Activated gamma-delta T cell (primary cell): ENCODE data around the gene ASCC1.

ENCODE experiments used
- DNase-seq: peaks from one replicate; lab custom pipeline; 2025; lab: John Stamatoyannopoulos, UW

Gene ASCC1

DNA sequence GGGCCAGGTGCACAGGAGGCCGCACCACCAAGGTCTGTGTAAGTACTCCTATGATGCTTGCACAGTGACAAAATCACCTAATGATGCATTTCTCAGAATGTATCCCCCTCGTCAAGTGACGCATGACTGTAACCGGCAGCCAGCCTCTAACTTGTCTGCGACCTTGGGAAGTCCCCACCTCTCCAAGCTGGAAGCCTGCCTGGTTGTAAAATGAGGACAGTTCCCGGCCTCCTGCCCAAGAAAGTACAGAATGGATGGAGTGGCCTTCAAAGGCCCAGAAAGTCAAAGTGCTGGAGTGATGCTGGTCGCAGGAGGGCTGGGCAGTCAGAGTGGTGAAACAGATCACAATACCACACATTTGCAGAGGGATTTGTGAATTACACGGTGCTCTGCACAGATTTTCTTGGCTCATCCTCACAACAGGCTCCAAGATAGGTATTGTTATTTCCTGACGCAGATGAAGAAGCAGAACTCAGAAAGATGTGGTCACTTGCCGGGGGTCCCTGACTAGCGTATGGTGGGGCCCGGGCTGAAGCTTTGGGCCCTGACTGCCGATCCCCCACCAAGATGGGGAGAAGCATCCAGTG is 150.5 kb downstream of the ASCC1 start:
- DNase-seq, result no peak

DNA sequence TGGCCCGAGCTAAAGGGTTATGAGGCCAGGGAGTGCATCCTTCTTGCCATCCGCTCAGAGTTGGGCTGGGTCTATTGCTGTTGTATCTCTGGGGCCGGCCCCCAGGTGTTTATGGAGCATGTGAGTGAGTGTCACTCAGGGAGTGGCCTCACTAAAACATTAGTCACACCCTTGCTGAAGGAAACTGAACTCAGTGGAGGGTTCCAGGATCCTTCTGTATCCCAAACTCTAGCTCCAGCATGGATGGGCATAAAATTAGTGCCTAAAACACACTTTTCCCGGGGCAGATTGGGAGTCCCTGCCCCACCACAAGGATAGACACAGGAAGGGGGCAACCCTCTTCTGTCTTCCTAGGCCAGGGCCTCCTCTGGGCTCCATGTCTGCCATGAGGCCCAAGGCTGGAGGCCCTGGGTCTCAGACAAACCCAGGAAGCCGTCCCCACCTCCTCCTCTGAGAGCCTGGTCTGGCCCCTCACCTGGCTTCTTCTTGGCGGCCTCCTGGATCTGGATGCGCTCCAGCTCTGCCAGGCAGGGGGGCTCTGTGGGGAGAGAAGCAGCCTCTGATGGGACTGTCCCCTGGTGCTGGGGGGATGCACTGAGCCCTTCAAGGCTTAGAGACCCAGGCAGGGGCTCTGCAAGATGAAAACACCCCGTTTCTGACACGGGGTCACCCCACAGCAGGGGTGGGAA is 152.2 kb downstream of the ASCC1 start:
- no peak for DNase-seq

DNA sequence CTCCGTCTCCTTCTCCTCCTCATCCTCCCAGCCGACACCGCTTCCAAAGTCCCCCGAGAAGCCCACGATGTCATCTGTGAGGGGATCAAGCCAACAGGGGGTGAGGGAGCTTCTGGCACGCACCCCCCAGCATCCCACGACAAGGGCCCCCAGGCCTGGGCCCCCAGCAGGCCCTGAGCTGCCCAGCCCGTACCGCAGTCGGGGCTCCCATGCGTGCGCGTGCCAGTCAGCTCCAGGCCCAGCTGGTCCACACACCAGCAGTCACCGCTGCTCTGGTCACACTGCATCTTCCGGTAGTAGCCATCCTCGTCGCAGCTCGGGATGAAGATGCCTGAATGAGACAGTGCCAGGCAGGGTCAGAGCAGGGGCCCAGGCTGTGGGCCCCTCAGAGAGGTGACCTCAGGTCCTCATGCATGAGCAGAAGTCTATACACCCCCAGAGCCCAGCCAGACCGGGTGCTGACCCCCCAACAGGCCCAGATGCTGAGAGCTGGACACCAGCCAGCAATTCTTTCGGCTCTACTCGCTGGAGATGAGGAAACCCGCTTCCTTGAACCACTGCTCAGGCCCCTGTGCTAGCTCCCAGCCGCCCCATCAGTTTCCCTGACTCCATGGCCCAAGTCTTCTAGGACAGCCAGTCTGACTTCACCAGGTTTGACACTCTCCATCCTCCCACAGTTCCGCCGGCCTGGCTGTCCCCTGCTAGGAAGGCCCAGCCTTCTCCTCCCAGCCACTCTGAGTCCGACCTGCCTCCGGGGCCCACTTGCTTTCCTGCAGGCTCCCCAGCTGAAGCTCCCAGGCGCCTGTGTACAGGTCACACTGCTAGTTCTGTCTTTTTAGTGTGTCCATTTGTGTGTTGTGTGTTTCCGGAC is 153.0 kb downstream of the ASCC1 start:
- DNase-seq, result no peak

DNA sequence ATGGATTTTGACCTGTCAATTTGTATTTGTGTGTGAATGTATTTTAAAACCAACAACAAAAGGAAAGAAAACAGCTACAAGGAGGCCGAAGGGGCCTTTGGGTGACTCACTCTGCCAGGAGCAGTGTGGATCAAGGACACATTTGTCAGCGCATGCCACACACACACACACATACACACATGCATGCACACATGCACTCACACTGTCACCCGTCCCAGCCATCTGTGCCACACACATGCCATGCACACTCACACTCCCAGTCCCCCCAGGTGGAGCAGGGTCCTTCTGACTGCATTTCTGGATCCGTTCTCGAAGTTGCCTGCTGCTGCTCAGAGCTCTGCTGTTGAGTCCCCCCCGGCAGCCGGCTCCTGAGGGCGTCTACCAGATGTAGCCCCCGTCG is 153.7 kb downstream of the ASCC1 start:
- no peak for DNase-seq

DNA sequence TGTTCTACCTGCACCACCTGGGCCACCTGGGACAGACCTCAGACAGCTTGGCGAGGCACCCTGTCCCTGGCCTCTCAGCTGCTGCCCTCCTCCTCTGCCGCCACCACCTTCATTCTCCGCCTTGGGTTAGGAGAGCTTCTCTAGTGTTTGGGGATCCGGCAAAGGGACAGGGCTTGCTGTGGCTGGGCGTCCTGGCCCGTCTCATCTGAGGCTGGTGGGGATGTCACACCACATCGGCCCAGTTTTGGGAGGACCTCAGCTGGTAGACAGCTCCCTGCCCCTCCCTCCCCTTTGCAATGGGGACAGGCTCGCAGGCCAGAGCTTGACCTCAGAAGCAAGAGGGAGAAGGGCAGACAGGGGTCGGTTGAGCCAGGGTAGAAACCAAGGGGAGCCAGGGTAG is 154.1 kb downstream of the ASCC1 start:
- DNase-seq, result no peak

DNA sequence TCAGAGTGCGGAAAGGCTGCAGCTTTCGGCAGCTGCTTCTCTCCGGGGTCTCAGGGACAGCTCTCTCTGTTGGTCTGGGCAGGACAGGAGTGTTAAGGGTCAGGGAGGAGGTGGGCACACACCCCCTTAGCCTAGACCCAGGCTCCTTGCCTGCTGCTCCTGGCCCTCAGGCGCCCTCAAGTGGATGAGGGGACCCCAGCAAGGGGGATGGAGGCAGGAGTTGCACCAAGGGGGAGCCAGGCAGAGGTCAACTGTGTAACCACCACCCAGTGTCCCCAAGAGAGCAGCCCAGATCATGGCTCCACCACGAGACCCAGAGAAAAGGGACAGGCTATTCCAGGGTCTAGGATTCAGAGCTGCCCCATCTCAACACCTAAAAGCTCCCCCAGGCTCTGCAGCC is 154.6 kb downstream of the ASCC1 start:
- DNase-seq, result no peak

DNA sequence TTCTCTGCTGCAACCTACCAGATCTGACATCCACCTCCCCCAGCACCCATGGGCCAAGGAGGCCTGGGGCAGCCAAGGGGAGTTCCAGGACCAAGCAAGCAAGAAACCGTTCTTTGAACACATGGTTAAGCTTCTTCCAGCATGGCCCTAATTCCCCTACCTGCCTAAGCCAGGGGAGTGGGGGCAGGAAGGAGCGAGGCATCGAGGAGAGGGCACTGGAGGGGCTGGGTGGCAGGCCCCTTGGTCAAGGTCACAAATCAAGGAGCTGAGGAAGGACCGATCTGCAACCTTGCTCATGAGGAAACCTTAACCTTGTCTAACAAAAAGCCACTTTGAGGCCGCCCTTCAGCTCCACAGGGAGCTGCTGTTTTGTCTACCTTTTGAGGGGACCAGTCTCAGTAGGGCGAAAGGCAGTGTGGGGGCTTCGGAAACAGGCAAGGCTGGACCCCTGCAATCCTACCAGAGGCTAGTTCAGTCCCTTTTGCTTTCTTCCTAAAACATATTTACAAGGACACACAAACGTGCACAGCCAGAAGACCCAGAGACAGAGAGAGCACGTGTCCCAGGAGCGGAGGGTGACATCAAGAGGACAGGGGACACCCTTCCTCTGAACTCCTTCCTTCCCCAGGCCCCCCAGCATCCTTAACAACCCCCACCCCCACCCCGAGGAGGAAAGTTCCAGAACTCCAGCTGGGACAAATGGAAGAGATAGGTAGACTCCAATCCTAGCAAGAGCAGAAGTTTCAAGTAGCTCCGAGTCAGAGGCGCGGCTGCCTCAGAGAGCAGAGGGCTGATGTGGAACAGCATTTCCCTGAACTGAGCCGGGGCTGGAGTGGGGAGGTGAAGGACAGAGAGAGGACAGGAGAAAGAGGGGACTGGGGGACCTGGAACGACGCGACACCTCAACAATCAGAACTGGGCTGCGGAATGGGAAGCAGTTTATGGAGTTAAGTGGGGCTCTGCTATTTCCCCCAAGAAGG is 155.9 kb downstream of the ASCC1 start:
- DNase-seq, result no peak

DNA sequence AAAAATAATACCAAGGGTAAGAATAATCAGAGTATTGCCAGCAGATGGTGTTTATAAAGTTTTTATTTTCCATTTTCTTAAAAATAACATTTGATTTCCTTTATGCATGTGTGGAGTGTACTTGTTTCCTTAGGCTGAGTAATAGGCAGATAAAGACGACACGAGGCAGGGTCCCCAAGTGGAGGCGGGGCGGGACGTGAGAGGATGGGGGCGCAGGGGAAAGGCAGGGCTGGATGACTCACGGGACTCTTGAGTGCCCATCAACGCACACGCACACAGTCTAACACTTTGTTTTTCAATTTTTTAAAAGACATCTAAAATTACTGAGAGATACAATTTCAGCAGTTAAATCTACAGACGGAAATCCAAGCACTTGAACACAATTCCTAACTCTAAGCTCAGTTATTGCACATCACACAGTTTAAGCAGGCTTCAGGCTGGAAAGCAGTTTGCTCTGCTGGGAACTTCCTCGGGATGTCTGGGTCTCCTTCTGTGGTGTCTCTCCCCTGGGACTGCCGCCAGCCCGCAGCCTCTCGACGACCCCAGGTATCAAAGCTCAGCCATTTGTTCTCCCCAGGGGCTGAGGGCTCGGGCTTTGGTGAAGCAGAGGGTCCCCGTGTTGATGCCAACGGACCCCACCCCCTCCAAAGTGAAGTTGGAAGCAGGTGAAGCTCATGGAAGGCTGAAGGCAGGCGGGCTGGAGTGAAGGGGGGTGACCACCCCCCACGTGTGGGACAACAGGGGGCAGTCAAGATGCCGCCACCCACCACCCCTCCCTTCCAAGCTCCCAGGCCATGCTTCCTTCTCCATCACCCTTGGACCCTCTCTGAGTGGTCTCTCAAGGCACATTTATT is 156.9 kb downstream of the ASCC1 start:
- no peak for DNase-seq

DNA sequence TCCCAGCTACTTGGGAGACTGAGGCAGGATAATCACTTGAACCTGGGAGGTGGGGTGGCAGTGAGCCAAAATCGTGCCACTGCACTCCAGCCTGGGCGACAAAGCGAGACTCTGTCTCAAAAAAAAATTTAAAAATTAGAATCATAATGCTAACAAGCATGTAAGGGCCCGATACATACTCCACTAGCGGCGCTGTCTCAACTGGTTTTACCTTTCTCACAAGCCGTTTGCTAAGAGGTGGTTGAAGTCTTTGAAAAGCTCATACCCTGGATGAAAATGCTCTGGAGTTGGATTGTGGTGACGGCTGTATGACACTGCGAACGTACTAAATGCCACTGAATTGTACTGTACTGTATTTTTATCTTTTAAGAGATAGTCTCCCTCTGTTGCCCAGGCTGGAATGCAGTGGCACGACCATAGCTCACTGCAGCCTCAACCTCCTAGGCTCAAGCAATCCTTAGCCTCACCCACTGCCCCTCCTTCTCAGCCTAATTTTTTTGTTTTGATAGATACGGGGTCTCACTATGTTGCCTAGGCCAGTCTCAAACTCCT is 157.7 kb downstream of the ASCC1 start:
- DNase-seq, result no peak

DNA sequence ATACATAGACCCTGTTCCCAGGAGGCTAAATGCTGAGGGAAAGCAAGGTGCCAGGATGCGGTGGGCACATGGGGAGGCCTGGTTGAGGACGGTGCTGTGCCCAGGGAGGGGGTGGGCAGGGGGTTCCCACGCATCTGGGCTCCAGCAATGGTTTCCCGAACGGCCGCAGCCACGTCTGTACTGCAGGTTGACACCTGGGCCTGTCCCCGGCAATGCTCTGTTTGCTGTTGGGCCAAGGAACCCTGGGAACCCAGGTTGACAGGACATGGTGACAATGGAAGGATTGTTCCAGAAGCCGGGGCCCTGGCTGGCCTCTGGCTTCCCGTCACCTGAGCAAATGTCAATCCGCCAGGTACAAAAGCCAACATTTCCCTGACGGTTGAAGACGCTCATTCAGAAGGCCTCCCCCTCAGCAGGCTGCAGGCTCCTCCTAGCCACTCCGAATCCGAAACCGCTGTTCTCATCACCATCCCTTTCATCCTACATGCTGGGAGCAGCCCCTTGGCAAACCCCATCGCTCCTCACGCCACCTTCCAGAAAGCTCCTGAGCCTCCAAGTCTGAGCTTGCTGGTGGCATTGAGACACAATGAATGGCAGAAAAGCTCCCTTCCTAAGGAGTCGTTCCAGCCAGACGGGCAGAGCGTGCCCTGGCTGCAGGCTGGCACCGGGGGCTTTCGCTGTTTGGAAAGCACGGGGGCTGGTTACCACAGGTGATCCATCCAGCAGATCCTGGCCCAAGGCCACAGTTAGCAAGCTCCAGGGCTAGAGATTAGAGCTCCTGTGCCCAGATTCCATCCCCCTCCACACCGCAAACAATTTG is 158.9 kb downstream of the ASCC1 start:
- no peak for DNase-seq

DNA sequence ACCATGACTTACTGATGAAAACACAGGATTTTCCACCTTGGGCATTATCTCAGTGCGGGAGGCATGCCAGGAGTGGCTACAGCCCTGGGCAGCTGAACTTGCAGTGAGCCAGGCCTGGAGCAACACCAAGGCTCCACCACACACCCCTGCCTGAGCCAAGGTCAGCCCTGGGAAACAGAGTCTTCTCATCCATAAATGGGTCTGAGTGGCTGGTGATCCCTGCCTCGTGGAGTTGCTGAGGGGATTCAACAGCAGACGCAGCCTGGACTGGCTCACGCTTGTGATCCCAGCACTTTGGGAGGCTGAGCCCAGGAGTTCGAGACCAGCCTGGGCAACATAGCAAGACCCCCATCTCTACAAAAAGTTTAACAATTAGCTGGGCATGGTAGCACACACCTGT is 160.0 kb downstream of the ASCC1 start:
- DNase-seq, result no peak

DNA sequence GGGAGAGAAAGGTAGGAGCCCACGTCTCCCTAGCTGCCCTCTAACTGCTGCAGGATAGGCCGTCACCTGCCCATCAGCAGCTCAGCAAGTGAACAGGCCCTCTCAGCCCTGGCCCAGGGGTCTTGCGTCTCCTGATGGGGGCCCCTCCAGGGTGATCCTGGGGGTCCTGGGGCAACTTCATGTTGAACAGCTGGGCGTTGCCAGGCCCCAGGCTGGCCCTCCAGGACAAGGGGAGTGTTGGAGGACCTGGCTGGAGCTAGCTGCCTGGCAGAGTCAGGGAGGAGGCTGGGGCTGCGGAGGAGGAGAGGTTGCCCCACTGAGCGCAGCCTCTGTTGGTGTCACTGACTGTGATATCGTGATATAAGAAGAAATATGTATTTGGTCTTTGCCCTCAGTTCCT is 162.4 kb downstream of the ASCC1 start:
- no peak for DNase-seq

DNA sequence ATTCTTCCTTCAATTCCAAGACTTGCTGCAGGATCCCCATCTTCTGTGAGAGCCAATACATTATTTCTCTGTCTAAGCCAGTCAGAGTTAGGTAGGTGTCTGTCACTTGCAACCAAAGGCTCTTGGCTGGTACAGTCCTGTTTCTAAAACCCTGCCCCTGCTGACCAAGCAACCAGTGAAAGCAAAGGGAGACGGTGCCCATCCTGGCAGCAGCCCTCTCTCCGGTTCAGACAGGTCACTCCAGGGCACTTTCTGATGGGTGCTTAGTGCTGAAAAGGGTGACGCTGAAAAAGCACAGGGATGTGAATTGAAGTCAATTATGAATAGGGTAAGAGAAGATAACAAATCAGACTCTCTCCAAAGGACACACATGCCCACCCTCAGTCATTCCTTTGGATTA is 165.2 kb downstream of the ASCC1 start:
- DNase-seq, result no peak

DNA sequence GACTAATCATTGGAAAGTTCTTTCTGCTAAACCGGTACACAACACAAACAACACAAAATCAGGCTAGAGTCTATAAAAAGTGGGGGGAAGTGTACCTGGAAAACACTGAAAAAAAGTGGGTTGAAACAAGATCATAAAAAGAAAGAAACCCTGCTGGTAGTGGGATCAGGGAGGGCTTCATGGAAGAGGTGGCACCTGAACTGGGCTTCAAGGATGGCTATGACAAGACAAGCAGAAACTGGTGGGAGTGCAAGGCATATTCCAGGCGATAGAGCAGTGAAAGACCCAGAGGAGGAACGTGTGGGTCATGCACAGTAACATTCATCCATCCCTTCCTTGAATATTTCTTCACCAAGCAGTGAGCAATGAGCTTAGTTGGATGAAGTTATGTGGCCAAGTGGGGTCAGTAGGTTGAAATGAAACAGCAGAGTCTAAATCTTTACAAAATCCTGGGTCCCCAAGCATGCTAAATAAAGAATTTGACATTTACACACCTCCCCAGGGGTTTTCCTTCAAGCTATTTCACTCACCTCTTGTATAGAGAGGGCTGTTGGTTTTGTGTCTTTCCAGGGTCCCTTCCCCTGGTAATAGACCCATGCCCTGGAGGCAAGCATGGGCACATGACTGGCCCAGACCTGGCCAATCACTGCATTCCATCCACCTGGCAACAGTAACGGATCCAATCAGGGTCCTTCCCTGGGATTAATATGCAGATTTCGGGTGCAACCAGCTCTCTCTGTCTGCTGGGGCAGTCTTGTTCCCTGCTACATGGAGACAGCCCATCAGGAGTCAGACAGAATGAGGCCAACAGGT is 165.9 kb downstream of the ASCC1 start:
- no peak for DNase-seq

DNA sequence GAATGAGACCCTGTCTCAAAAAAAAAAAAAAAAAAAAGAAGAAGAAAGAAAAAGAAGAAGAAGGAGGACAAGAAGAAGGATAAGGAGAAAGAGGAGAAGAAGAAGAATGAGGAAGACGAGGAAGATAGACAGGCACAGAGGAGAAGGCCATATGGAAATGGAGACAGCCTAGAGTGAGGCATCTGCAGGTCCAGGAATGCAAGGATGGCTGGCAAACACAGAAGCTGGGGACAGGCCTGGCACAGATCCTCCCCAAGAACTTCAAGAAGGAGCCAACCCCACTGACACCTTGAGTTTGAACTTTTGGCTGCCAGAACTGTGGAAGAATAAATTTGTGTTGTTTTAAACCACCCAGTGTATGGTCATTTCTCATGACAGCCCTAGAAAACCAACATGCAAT is 166.6 kb downstream of the ASCC1 start:
- DNase-seq, result no peak

DNA sequence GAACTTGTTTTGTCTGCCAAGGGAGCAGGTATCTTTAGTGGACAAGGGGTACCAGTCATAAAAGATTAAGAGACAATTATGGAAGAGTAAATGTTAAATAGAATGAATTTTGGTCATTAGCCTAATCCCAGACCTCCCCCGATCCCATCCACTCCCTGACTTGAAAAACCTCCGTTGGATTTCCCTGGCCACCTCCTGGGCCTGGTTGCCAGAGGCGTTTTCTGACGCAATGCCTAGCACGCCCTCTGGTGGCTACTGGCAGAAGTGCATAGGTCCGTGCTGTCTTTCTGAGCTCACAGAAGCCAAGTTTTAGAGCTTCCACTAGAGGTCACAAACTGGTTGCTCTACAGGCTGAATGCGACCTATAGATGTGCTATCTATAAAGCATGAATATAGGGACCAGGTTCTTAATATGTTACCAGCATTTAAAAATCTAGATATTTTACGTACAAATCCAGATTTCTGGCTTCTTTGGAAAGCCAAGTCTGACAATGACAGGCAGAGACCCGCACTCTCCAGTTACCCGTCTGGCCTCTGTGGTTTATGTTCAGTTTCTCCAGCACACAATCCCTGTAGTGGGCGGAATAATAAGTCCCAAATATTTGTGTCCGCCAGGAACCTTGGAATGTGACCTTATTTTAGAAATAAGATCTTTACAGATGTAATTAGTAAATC is 167.5 kb downstream of the ASCC1 start:
- DNase-seq, result no peak
